HEK293 (cell line): ENCODE data around the gene CYP2S1.
A peak's percentile ranks its signal among the peaks of the same experiment; 100 is the strongest.

ENCODE experiments used
- CTCF ChIA-PET: fragments of 350-600 bp; formaldehyde crosslinking; extraction: SDS; loops from one replicate; lab custom pipeline; 2021; ENCODE audit warnings: antibody characterized with exemption; lab: Yijun Ruan, JAX
- POLR2A ChIA-PET: fragments of 300-600 bp; formaldehyde crosslinking; extraction: SDS; loops from one replicate; lab custom pipeline; 2020; ENCODE audit warnings: antibody characterized with exemption, inconsistent platforms; lab: Yijun Ruan, JAX
- H3K27ac ChIP-seq: fragments of 200-500 bp; sonication (Bioruptor generic); 2 replicates; pipeline ENCODE4 v1.5.1; 2014; ENCODE audit warnings: low read depth, low read length, control low read depth, inconsistent platforms; ENCODE audit errors: extremely low read depth
- H3K36me3 ChIP-seq, 2 experiments: fragments of 200-500 bp in 1 of 2; sonication (Bioruptor generic) in 1 of 2; 1 replicate in 1 of 2; 2 replicates in 1 of 2; pipeline ENCODE4 v1.5.1; 2014 to 2017; ENCODE audit warnings: inconsistent platforms in 2 of 2, low read length in 2 of 2; ENCODE audit not compliant: control insufficient read depth in 2 of 2, insufficient read depth in 1 of 2
- H3K4me1 ChIP-seq: fragments of 200-500 bp; sonication (Bioruptor generic); 2 replicates; pipeline ENCODE4 v1.5.1; 2014; ENCODE audit warnings: mild to moderate bottlenecking, low read length, inconsistent platforms; ENCODE audit not compliant: control insufficient read depth, insufficient read depth
- H3K4me3 ChIP-seq: 2 replicates; pipeline ENCODE4 v1.5.1; 2011; ENCODE audit warnings: low read depth, mild to moderate bottlenecking, control low read depth, low read length, moderate library complexity
- H3K9me3 ChIP-seq: fragments of 200-500 bp; sonication (Bioruptor generic); 2 replicates; pipeline ENCODE4 v1.5.1; 2014; ENCODE audit warnings: low read depth, low read length, inconsistent platforms; ENCODE audit not compliant: control insufficient read depth, insufficient read depth
- MZF1 ChIP-seq: fragments of 450-650 bp; formaldehyde crosslinking; IDR thresholded peaks from 2 replicates; pipeline ENCODE4 v1.5.1; 2017; ENCODE audit warnings: missing biosample characterization, missing genetic modification characterization, borderline replicate concordance
- PRDM4 ChIP-seq: fragments of 450-650 bp; formaldehyde crosslinking; IDR thresholded peaks from 2 replicates; pipeline ENCODE4 v1.5.1; 2017; ENCODE audit warnings: missing biosample characterization, missing genetic modification characterization
- SCRT1 ChIP-seq: fragments of 450-650 bp; formaldehyde crosslinking; IDR thresholded peaks from 2 replicates; pipeline ENCODE4 v1.5.1; 2016; ENCODE audit warnings: missing biosample characterization, missing genetic modification characterization, borderline replicate concordance
- SCRT2 ChIP-seq: fragments of 450-650 bp; formaldehyde crosslinking; IDR thresholded peaks from 2 replicates; pipeline ENCODE4 v1.5.1; 2016; ENCODE audit warnings: missing biosample characterization, missing genetic modification characterization
- ZBTB7A ChIP-seq: fragments of 450-650 bp; formaldehyde crosslinking; IDR thresholded peaks from 2 replicates; pipeline ENCODE4 v1.5.1; 2016; ENCODE audit warnings: low read depth, missing biosample characterization, missing genetic modification characterization
- ZBTB8A ChIP-seq: fragments of 450-650 bp; formaldehyde crosslinking; IDR thresholded peaks from 2 replicates; pipeline ENCODE4 v1.5.1; 2016; ENCODE audit warnings: missing biosample characterization, missing genetic modification characterization
- ZFP69B ChIP-seq: fragments of 450-650 bp; formaldehyde crosslinking; IDR thresholded peaks from 2 replicates; pipeline ENCODE4 v1.5.1; 2016; ENCODE audit warnings: missing biosample characterization, missing genetic modification characterization
- ZNF335 ChIP-seq: fragments of 450-650 bp; formaldehyde crosslinking; conservative IDR thresholded peaks from 2 replicates; pipeline ENCODE4 v1.5.1; 2016; ENCODE audit warnings: missing biosample characterization, missing genetic modification characterization
- ZNF37A ChIP-seq: fragments of 450-650 bp; IDR thresholded peaks from 2 replicates; pipeline ENCODE4 v1.5.1; 2018; ENCODE audit warnings: missing biosample characterization, missing genetic modification characterization
- ZNF560 ChIP-seq: fragments of 450-650 bp; formaldehyde crosslinking; IDR thresholded peaks from 2 replicates; pipeline ENCODE4 v1.5.1; 2017; ENCODE audit warnings: missing biosample characterization, missing genetic modification characterization, borderline replicate concordance
- ZNF610 ChIP-seq: fragments of 450-650 bp; formaldehyde crosslinking; IDR thresholded peaks from 2 replicates; pipeline ENCODE4 v1.5.1; 2016; ENCODE audit warnings: missing biosample characterization, missing genetic modification characterization, borderline replicate concordance
- ZNF626 ChIP-seq: fragments of 450-650 bp; sonication (Bioruptor Pico); formaldehyde crosslinking; IDR thresholded peaks from 2 replicates; pipeline ENCODE4 v1.5.1; 2018; ENCODE audit warnings: missing biosample characterization, missing genetic modification characterization, inconsistent platforms
- ZNF768 ChIP-seq: fragments of 450-650 bp; formaldehyde crosslinking; IDR thresholded peaks from 2 replicates; pipeline ENCODE4 v1.5.1; 2018; ENCODE audit warnings: missing biosample characterization, mild to moderate bottlenecking, missing genetic modification characterization
- ZNF776 ChIP-seq: fragments of 450-650 bp; formaldehyde crosslinking; IDR thresholded peaks from 2 replicates; pipeline ENCODE4 v1.5.0; 2017; ENCODE audit warnings: missing biosample characterization, missing genetic modification characterization, borderline replicate concordance
- ZXDB ChIP-seq: fragments of 450-650 bp; formaldehyde crosslinking; IDR thresholded peaks from 2 replicates; pipeline ENCODE4 v1.5.1; 2016; ENCODE audit warnings: missing biosample characterization, missing genetic modification characterization
- TF ChIP-seq, protein P1 (sequence below): fragments of 450-650 bp; formaldehyde crosslinking; IDR thresholded peaks from 2 replicates; pipeline ENCODE4 v1.5.1; 2016; ENCODE audit warnings: missing biosample characterization, missing genetic modification characterization
- TF ChIP-seq, protein P2 (sequence below): fragments of 450-650 bp; formaldehyde crosslinking; IDR thresholded peaks from 2 replicates; pipeline ENCODE4 v1.5.1; 2017; ENCODE audit warnings: missing biosample characterization, missing genetic modification characterization
- TF ChIP-seq, protein P3 (sequence below): sonication (generic); formaldehyde crosslinking; IDR thresholded peaks from 2 replicates; pipeline ENCODE4 v1.8.1; 2022; ENCODE audit warnings: mild to moderate bottlenecking, moderate library complexity, missing genetic modification reagents
- TF ChIP-seq, protein P4 (sequence below): fragments of 450-650 bp; formaldehyde crosslinking; IDR thresholded peaks from 2 replicates; pipeline ENCODE4 v1.5.1; 2016; ENCODE audit warnings: missing biosample characterization, missing genetic modification characterization

CYP2S1 gene

GRCh38 chr19:41234512-41235168, 41.6 kb downstream of the CYP2S1 start:
- no peak overlapping the region for H3K27ac ChIP-seq
- POLR2A ChIA-PET = interaction anchor here (1.7 kb wide), 1 partner anchor 8 kb away, joined by 5 read pairs; no protein-coding TSS in a partner anchor
- H3K4me3 ChIP-seq = no peak overlapping the region
- H3K9me3 ChIP-seq = no peaks in the 10 kb centered on the region
- no peaks in the 10 kb centered on the region for H3K36me3 ChIP-seq
- no peaks in the 10 kb centered on the region for H3K4me1 ChIP-seq
- CTCF ChIA-PET = interaction anchor here (1.1 kb wide), 2 partner anchors 26 to 560 kb away, joined by 3 read pairs; no protein-coding TSS in a partner anchor
- TF ChIP-seq ZNF560 (tag by site-specific recombination) (no peak), ZNF37A (tag by site-specific recombination) (no peak), ZNF626 (no peak), SCRT1 (tag by site-specific recombination) (peak; percentile 54; the same call in 1 of the 2 replicates), SCRT2 (peak; percentile 62), MZF1 (no peak), ZNF335 (tag by site-specific recombination) (no peak), ZBTB7A (tag by site-specific recombination) (no peak), ZNF768 (tag by site-specific recombination) (peak; percentile 98; the same call in 1 of the 2 replicates), ZNF776 (tag by site-specific recombination) (no peak), ZFP69B (no peak), PRDM4 (tag by site-specific recombination) (no peak), ZXDB (tag by site-specific recombination) (no peak), ZBTB8A (no peak), ZNF610 (tag by site-specific recombination) (no peak)
- TF ChIP-seq, protein P1, sequence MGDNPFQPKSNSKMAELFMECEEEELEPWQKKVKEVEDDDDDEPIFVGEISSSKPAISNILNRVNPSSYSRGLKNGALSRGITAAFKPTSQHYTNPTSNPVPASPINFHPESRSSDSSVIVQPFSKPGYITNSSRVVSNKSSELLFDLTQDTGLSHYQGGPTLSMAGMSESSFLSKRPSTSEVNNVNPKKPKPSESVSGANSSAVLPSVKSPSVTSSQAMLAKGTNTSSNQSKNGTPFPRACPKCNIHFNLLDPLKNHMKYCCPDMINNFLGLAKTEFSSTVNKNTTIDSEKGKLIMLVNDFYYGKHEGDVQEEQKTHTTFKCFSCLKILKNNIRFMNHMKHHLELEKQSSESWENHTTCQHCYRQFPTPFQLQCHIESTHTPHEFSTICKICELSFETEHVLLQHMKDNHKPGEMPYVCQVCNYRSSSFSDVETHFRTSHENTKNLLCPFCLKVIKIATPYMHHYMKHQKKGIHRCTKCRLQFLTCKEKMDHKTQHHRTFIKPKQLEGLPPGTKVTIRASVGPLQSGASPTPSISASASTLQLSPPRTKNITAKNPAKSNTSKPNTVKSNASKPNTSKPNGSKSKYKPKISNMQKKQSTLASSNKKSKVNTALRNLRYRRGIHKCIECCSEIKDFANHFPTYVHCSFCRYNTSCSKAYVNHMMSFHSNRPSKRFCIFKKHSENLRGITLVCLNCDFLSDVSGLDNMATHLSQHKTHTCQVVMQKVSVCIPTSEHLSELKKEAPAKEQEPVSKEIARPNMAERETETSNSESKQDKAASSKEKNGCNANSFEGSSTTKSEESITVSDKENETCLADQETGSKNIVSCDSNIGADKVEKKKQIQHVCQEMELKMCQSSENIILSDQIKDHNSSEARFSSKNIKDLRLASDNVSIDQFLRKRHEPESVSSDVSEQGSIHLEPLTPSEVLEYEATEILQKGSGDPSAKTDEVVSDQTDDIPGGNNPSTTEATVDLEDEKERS (tag by site-specific recombination) = no peak
- TF ChIP-seq, protein P2, sequence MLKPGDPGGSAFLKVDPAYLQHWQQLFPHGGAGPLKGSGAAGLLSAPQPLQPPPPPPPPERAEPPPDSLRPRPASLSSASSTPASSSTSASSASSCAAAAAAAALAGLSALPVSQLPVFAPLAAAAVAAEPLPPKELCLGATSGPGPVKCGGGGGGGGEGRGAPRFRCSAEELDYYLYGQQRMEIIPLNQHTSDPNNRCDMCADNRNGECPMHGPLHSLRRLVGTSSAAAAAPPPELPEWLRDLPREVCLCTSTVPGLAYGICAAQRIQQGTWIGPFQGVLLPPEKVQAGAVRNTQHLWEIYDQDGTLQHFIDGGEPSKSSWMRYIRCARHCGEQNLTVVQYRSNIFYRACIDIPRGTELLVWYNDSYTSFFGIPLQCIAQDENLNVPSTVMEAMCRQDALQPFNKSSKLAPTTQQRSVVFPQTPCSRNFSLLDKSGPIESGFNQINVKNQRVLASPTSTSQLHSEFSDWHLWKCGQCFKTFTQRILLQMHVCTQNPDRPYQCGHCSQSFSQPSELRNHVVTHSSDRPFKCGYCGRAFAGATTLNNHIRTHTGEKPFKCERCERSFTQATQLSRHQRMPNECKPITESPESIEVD (tag by site-specific recombination) = no peak
- TF ChIP-seq, protein P3, sequence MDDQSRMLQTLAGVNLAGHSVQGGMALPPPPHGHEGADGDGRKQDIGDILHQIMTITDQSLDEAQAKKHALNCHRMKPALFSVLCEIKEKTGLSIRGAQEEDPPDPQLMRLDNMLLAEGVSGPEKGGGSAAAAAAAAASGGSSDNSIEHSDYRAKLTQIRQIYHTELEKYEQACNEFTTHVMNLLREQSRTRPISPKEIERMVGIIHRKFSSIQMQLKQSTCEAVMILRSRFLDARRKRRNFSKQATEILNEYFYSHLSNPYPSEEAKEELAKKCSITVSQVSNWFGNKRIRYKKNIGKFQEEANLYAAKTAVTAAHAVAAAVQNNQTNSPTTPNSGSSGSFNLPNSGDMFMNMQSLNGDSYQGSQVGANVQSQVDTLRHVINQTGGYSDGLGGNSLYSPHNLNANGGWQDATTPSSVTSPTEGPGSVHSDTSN (CRISPR knock-in tag) = no peak
- TF ChIP-seq, protein P4, sequence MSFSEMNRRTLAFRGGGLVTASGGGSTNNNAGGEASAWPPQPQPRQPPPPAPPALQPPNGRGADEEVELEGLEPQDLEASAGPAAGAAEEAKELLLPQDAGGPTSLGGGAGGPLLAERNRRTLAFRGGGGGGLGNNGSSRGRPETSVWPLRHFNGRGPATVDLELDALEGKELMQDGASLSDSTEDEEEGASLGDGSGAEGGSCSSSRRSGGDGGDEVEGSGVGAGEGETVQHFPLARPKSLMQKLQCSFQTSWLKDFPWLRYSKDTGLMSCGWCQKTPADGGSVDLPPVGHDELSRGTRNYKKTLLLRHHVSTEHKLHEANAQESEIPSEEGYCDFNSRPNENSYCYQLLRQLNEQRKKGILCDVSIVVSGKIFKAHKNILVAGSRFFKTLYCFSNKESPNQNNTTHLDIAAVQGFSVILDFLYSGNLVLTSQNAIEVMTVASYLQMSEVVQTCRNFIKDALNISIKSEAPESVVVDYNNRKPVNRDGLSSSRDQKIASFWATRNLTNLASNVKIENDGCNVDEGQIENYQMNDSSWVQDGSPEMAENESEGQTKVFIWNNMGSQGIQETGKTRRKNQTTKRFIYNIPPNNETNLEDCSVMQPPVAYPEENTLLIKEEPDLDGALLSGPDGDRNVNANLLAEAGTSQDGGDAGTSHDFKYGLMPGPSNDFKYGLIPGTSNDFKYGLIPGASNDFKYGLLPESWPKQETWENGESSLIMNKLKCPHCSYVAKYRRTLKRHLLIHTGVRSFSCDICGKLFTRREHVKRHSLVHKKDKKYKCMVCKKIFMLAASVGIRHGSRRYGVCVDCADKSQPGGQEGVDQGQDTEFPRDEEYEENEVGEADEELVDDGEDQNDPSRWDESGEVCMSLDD (tag by site-specific recombination) = no peak
